ENCODE results near the gene ERFL.
A peak's percentile ranks its signal among the peaks of the same experiment; 100 is the strongest.
"Not testable (repeated sequence)": the region's sequence is repeated elsewhere in the genome, so short reads cannot be mapped to it uniquely, and the experiment has no call there.

ERFL gene

DNA sequence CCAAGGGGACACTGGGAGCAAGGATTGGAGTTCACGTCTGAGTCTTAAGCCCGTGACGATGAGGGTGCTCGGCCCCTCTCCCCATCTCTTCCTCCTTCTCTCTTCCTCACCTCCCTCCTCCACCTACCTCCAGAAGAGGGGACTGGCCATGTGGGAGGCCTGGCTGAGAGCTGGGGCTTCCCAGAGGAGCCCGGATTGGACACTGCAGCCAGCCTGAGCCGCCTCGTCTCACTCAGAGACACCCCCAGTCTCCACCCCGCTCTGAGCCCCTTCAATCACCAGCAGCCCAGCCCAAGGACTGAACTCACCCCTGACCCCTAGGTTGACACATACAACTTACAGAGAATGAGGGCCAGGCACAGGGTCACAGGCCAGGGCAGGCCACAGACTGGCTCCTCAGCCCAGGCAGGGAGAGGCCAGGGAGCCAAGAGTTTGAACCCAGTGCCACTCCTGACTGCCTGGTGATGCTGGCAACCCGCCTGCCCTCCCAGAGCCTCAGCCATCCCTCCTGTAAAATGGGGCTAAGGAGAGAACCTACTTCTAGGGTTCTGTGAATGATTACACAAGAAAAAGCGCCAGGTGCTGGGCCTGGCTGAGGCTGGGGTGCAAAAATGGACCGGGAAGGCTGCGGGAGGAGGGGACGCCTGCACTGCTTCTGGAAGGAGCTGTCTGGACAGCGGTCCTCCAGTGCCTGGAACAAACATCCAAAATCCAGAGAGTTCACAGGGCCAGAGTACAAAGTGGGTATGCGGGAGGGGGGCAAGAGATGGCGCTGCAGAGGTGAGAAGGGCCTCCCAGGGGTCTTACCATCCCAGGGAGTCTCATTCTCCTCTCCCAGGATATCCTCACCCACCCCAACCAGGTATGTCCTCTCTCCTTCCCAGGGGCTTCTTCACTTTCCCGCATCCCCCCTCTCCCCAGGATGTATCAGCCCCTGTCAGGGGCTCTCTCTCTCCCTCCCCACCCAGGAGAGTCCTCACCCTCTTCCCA, 50.0 kb downstream of the ERFL start:
- no peak for DNase-seq (ENCODE audit: low read depth in 3 of 3)

GRCh38 chr19:41876847-41877832, 51.1 kb downstream of the ERFL start, which contains the start of gene CD79A:
CD79A (plus strand) TSS chr19:41877279; CDS start chr19:41877305, 26 bp downstream.
- no peak for DNase-seq (ENCODE audit: low read depth in 3 of 3)

GRCh38 chr19:41875973-41876372, 52.3 kb downstream of the ERFL start:
- not testable (repeated sequence) for DNase-seq (ENCODE audit: low read depth in 3 of 3)

DNA sequence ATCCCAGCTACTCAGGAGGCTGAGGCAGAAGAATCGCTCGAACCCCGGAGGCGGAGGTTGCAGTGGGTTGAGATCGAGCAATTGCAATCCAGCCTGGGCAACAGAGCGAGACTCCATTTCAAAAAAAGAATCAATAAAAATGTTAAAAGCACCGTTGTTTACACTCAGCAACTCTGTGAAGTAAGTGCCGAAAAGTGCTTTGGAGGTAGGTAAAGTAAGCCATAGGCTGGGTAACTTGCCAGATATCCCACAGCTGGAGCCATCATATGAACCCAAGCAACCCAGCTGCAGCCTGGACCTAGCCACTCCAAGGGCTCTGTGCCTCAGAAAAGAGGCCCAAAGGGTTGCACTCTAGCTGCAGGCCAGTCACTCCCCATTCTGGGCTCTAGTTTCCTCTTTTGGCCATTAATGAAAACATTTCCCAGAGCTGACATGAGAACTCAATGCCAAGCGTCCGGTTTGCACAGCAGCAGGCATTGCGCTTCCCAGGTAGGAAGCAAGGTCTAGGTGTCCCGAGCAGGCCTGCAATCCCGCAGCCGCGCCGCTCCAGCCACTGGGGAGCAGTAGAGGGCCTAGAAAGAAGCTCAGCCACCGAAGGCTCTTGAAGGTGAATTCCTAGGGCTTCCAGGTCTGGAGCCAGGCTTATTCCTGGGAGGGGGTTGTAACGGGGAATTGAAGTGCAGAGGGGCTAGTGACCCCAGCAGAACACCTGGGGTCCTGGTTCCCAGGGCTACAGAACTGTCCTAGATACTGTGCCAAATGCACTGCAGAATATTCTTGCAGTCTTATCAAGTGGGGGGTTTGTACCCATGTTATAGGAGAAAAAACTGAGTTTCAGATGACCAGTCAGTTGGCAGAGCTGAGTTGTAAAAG, 55.2 kb downstream of the ERFL start:
- DNase-seq (ENCODE audit: low read depth in 3 of 3): peak in 2 of 3 experiments; percentile 43 to 69

DNA sequence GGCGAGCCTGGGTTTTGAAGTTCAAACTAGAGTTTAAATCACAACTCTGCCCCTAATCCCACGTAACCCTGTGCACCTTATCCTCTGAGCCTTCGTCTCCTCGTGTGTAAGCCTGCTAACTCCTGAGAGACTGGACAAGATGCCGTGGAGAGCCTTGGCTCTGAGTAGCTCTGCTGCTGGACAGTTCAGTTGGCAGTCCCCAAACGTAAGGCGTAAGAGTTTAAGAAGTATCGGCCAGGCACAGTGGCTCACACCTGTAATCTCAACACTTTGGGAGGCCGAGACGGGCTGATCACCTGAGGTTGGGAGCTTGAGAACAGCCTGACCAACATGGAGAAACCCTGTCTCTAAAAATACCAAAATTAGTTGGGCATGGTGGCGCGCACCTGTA, 55.9 kb downstream of the ERFL start:
- no peak for DNase-seq (ENCODE audit: low read depth in 3 of 3)

DNA sequence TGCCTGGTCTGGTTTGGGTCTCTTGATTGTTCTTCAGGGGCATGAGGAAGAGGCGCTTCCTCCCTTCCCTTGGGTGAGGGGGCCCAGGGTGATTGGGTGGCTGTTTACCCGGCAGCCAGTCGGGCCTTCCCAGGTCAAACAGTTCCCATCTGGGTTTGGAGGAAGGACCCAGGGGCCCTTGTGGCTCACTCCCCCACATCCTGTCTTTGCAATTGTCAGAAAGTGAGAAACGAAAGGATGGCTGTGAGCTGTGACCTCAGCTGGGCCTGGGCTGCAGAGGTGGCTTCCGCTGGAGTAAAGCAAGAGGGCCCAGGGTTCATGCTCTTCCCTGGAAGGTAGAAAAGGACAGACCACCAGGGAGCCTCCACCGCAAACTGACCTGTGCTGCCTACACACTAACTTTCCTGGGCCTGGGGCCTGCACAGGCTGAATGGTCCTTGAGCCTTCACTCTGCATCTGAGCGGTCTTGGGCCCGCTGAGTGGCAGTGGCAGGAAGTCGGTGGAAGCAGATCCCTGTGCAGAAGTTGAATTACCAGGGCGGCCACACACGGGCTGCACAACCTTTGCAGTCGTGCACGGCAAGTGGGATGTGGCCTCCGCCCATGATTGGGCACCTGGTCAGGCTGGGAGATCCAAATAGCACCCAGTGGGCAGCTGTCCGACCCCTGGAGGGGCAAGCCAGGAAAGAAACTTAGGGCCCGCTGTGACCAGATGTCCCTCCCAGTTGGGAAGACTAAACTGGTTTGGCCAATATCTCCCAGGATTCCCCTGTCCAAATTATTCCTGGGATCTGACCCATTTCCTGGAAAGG, 56.5 kb downstream of the ERFL start:
- DNase-seq (ENCODE audit: low read depth in 3 of 3): peak in 2 of 3 experiments; percentile 40 to 69

DNA sequence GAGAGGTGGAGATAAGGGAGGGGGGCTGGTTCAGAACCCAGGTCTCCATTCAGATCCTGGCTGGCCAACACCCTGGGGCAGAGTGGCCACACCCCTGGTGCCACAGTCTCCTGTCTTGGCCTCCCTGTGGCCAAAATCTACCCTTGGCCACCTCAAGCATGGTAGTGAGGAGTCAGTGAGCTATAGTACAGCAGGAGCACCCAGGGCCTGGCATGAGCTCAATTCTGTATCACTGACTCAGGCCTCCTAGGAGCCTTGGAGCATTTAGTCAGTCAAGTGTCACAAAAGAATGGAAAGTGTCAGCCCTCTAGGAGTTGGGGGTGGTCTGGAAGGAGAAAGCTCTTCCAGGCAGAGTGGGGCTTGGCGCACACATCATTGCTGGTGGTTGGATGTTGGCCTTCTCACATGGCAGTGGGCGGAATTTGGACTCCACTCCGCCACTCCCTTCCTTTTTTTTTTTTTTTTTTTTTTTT, 57.8 kb downstream of the ERFL start:
- no peak for DNase-seq (ENCODE audit: low read depth in 3 of 3)

GRCh38 chr19:41869374-41869955, 58.8 kb downstream of the ERFL start:
- DNase-seq (ENCODE audit: low read depth in 3 of 3): no peak

GRCh38 chr19:41868989-41869300, 59.3 kb downstream of the ERFL start:
- no peak for DNase-seq (ENCODE audit: low read depth in 3 of 3)

DNA sequence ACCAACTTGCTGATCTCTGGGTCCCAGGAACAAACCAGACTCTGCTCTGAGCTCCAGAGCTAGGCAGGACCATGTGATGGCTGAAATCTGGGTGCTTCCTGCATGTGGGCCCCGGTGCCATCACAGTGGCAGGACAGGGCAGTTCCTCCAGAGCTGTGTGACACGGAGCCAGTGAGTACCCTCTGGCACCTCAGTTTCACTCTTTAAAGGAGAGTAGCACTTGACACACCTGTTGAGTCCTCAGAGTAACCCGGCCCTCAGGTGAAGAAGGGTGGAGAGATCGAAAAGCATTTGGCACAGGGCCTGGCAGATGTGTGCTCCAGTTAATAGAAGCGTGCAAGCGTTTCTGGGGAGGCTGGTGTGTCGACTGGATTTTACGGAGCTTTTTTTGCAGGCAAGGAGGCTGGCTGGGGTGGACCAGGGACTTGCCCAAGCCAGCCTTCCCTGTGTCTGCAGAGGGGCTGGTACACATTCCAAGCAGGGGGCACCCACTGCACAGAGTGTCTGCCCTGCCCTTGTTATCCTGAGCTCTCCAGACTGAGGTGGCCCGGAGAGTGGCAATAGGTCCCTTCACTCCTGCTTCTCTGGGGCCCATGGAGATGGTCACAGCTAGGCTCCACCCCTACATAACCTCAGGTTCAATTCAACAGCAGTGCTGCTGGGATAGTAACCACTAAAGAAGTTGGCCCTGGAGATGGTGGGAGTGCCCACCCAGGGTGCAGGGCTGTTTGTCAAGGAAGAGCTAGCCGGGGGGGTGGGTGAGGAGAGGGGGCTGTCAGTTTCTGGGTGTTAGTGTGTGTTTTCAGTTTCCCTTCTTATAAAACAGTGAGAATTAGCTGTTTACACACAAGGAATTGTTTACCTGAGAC, 59.9 kb downstream of the ERFL start:
- no peak for DNase-seq (ENCODE audit: low read depth in 3 of 3)

DNA sequence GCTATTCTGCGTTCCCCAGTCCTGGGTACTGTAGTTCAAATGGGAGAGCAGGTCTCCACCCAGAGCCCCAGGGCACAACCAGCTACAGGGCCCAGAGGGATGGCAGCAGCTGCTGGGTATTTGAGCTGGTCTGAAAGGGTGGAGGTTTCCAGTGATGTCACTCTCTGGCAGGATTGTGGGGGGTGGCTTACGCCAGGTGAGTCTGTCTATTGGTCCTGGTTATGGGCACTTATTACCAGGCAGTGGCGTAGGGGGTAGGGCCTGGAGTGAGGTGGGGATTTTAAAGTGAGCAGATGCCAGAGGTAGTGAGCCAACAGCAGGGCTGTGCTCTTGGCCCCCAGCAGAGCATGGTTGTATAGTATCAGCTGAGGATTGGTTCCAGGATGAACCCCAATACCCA, 62.0 kb downstream of the ERFL start:
- no peak for DNase-seq (ENCODE audit: low read depth in 3 of 3)

- no peak for DNase-seq (ENCODE audit: low read depth in 3 of 3)
These were observed 63.9 kb downstream of the ERFL start for GRCh38 chr19:41864374-41864773.

DNA sequence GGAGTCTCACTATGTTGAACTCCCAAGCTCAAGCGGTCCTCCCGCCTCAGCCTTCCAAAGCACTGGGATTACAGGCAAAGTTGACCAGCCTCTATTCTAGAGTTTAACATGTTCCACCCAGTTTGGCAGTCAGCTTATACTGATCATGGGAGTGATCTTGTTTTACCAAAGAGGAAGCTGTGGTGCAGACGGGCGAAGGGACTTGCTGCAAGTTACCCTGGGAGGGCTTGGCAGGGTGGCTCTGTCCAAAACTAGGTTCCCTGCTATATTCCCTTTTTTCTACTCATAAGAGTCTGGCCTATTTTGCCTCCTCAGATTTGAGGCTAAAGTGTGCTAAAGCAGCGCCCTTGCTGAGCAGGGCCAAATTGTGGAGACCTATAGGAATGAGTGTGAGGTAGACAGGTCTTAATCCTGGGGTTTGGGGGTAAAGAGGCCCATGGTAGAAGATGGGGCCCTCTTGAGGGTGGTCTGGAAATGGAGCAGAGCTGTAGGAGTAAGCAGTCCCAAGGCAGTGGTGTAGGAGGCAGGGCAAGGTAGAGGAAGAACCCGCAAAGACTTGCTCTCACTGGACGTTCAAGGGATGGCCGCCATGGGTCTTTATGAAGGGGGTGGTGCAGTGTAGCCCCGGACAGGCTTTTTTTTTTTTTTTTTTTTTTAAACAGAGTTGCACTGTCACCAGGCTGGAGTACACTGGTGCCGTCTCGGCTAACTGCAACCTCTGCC, 64.9 kb downstream of the ERFL start:
- DNase-seq (ENCODE audit: low read depth in 3 of 3): no peak

GRCh38 chr19:41862445-41862986, 65.7 kb downstream of the ERFL start:
- no peak for DNase-seq (ENCODE audit: low read depth in 3 of 3)

DNA sequence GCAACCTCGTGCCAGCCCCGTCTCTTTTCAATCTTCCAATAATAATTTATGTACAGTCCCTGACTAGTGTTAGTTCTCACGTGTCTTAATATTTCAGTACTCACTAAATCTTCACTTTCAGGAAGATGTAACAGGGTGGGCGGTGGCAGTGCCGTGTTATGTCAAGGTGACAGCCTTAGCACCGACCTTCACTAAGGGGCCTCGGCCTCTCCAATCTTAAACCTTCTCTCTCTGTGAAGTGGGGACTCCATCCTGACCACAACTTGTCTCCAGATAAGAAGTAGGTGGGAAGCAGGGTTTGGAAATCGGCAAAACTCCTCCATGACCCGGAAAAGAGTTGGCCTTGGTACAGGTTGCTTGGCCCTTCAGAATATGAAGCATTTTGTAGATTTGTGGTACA, 66.4 kb downstream of the ERFL start:
- no peak for DNase-seq (ENCODE audit: low read depth in 3 of 3)

- no peak for DNase-seq (ENCODE audit: low read depth in 3 of 3)
These were observed 67.0 kb downstream of the ERFL start for GRCh38 chr19:41861116-41861768.

DNA sequence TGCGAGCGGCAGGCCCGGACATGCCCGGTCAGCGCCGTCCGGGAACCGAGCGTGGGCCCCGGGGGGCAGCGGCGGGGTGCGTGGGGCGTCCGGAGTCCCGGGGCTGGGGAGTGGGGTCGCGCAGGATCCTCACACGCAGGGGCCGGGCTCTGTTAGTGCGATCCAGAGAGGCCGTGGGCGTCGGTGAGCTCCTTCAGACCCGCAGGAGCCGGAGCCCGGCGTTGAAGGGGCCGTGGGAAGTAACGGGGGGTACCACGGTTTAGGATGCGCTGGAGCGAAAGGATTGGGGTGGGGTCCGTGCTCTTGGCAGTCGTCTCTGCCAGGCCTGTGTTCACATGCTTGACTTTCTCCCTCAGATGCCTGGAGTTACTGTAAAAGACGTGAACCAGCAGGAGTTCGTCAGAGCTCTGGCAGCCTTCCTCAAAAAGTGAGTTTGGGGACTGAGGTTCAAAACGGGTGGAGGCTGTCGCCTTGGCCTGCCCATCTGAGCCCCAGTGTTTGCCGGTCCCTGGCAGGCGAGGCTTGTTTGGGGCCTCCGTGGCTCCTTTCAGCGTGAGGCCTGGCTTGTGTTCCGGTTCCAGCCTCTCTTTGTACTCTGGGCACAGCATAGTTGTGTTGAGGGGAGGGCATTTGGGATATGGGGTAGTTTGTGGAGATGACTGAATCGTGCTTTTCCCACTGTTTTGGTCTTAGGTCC, 67.7 kb downstream of the ERFL start:
- DNase-seq (ENCODE audit: low read depth in 3 of 3): peak in 1 of 3 experiments; percentile 36

Data from stimulated activated CD4-positive, alpha-beta T cell treated with anti-CD3 and anti-CD28 coated beads, TNF-alpha, amount 100 ng/mL, for 24 hours (primary cell).